GM21526 (cell line): ENCODE results near the gene AUTS2.

Experiments used
- ATAC-seq: cut with Tn5 transposase; IDR thresholded peaks from one replicate; pipeline ENCODE4 v1.9.1; 2021; ENCODE audit warnings: moderate library complexity; ENCODE audit not compliant: unreplicated experiment, low FRiP score

Gene AUTS2

GRCh38 chr7:70043015-70043538 is 444.8 kb downstream of the AUTS2 start:
- no peak for ATAC-seq

GRCh38 chr7:70044064-70044463 is 445.8 kb downstream of the AUTS2 start:
- ATAC-seq = no peak

GRCh38 chr7:70044525-70044924 is 446.2 kb downstream of the AUTS2 start:
- ATAC-seq = no peak

- no peak for ATAC-seq
Observed at GRCh38 chr7:70044981-70045380, 446.7 kb downstream of the AUTS2 start.

- ATAC-seq = no peak
Observed at GRCh38 chr7:70047384-70047783, 449.1 kb downstream of the AUTS2 start.

- ATAC-seq = no peak
Observed at GRCh38 chr7:70047891-70048448, 449.7 kb downstream of the AUTS2 start.

GRCh38 chr7:70051726-70052125 is 453.5 kb downstream of the AUTS2 start:
- ATAC-seq = no peak

GRCh38 chr7:70052691-70053090 is 454.4 kb downstream of the AUTS2 start:
- ATAC-seq = no peak

- ATAC-seq = no peak
Observed at GRCh38 chr7:70053421-70053820, 455.1 kb downstream of the AUTS2 start.

GRCh38 chr7:70053989-70054388 is 455.7 kb downstream of the AUTS2 start:
- ATAC-seq = no peak

GRCh38 chr7:70056363-70056762 is 458.1 kb downstream of the AUTS2 start:
- no peak for ATAC-seq

GRCh38 chr7:70060298-70061068 is 462.2 kb downstream of the AUTS2 start:
- ATAC-seq = no peak

- no peak for ATAC-seq
Observed at GRCh38 chr7:70063371-70063770, 465.1 kb downstream of the AUTS2 start.

GRCh38 chr7:70063927-70064326 is 465.7 kb downstream of the AUTS2 start:
- ATAC-seq = no peak

GRCh38 chr7:70066844-70067243 is 468.6 kb downstream of the AUTS2 start:
- ATAC-seq = no peak

- ATAC-seq = no peak
Observed at GRCh38 chr7:70068531-70068930, 470.3 kb downstream of the AUTS2 start.

GRCh38 chr7:70069977-70070376 is 471.7 kb downstream of the AUTS2 start:
- ATAC-seq = no peak

GRCh38 chr7:70071766-70072165 is 473.5 kb downstream of the AUTS2 start:
- ATAC-seq = no peak

GRCh38 chr7:70072220-70072619 is 473.9 kb downstream of the AUTS2 start:
- ATAC-seq = no peak

GRCh38 chr7:70076325-70076724 is 478.1 kb downstream of the AUTS2 start:
- no peak for ATAC-seq

- no peak for ATAC-seq
Observed at GRCh38 chr7:70082099-70082611, 483.9 kb downstream of the AUTS2 start.

GRCh38 chr7:70091362-70091761 is 493.1 kb downstream of the AUTS2 start:
- ATAC-seq = no peak
